H1 (cell line): ENCODE results near the gene CYP2W1. TPM values are rescaled to one million over a fixed set of nuclear protein-coding genes. Genes with fewer than 3 reads are reported as not detected.

Experiments used
- POLR2A ChIP-seq, 2 experiments: IDR thresholded peaks; 1 replicate in 1 of 2; 2 replicates in 1 of 2; pipeline ENCODE4 v1.6.1; 2011; ENCODE audit warnings: low read depth in 2 of 2, low read length in 2 of 2, mild to moderate bottlenecking in 2 of 2; ENCODE audit errors: control extremely low read depth in 1 of 2
- RAD21 ChIP-seq, 2 experiments: IDR thresholded peaks in 1 of 2; conservative IDR thresholded peaks in 1 of 2; 2 replicates each; pipeline ENCODE4 v1.6.1; 2011; ENCODE audit warnings: low read depth in 2 of 2, low read length in 2 of 2, improper control_type of control experiment in 1 of 2, inconsistent platforms in 1 of 2, mild to moderate bottlenecking in 1 of 2, moderate library complexity in 1 of 2
- polyA plus RNA-seq, 7 experiments: library from polyadenylated mRNA; depleted of rRNA in 3 of 7; stranded (reverse) in 5 of 7; unstranded in 2 of 7; fragments of >200 nt in 5 of 7; fragments of 200-250 nt in 2 of 7; gene quantifications; 1 replicate in 5 of 7; 2 replicates in 1 of 7; 4 replicates in 1 of 7; pipeline versions ENCODE4 v1.2.1 to v1.2.3, GENCODE V29; 2011 to 2013; ENCODE audit warnings: missing spikeins in 2 of 7, mixed read lengths in 2 of 7
- total RNA-seq: library from RNA; stranded (reverse); fragmentation: NEBNext Ultra II Directional; extraction: Animal tissue kit (Norgen Biotek cat#: 25700); gene quantifications from 2 replicates; pipeline ENCODE4 v1.2.1, GENCODE V29; 2021

The CYP2W1 gene
- total and polyA plus RNA-seq, 2 of the 8 experiments (the other 6 are each of a cell fraction or from before 2014, with no cell fraction given), result not detected

DNA sequence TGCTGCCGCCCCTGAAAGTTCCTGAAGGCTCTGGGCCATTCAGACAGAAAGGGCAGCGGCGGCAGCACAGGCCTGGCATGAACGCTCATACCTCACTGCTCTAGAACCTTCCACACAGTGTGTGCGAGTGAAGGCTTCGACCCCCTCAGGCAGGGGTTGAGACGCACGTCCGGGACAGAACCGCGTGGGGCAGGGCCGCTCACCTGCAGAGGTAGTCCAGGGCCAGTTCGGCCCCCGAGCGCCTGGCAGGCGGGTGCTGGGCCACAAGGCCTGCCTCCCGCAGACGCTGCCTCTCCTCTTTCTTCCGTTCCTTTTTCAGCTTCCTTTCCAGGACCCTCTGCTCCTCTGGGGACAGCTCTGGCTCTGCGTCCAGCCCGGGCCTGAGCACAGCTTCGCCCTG, 26.8 kb downstream of the CYP2W1 start (continued):
- TF ChIP-seq POLR2A (IDR thresholded peaks at IDR 0.05; ENCODE audit: control extremely low read depth in 1 of 2, low read depth in 2 of 2, low read length in 2 of 2) (no peak), RAD21 (IDR thresholded peaks at IDR 0.05 in 1 of 2, conservative IDR thresholded peaks at IDR 0.05 in 1 of 2; ENCODE audit: low read depth in 2 of 2, low read length in 2 of 2) (no peak)
